ENCODE results near the gene NUP98.
"Not testable (repeated sequence)": the region's sequence is repeated elsewhere in the genome, so short reads cannot be mapped to it uniquely, and the experiment has no call there.

Gene NUP98

DNA sequence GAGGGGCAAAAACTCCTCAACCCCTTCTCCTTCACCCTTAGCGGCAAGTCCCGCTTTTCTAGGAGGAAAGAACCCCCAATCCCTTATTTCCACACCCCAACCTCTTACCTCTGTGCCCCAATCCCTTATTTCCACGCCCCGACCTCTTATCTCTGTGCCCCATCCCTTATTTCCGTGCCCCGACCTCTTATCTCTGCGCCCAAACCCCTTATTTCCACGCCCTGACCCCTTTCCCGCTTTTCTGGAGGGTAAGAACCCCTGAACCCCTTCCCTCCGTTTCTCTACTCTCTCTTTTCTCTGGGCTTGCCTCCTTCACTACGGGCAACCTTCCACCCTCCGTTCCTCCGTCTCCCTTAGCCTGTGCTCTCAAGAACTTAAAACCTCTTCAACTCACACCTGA, 148.5 kb downstream of the NUP98 start:
- POLR2A ChIA-PET; H3K27ac ChIP-seq (ENCODE audit: extremely low read depth, low read depth, low read length); CTCF ChIA-PET; H3K4me1 ChIP-seq (ENCODE audit: control insufficient read depth, insufficient read depth, low read length); H3K9me3 ChIP-seq (ENCODE audit: control insufficient read depth, insufficient read depth, low read depth, low read length); H3K36me3 ChIP-seq (ENCODE audit: control insufficient read depth in 2 of 2, insufficient read depth in 1 of 2, low read length in 2 of 2); H3K4me3 ChIP-seq (ENCODE audit: low read depth, low read length): not testable (repeated sequence)

DNA sequence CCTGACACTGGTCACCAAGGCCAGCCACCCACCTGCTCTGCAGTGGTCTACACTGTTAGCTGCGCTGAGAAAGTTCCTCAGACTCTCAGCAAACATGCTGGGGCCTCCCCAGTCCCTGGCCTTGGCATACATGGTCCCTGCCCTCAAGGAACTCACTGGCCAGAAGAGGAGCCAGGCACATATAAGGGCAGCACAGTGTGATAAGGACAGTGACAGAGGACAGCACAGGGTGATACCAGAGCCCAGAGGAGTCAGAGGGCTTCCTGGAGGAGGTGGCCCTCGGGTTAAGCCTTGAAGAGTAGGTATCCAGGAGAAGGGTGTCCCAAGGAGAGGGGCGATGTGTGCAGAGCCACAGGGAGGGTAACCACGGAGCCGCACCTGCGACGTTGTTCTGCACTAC, 151.8 kb downstream of the NUP98 start:
- CTCF ChIA-PET, result interaction anchor here (0.7 kb wide), 1 partner anchor 1361 kb away, joined by 3 read pairs; no protein-coding TSS in a partner anchor
- no peaks in the 10 kb centered on the region for H3K9me3 ChIP-seq (ENCODE audit: control insufficient read depth, insufficient read depth, low read depth, low read length)

DNA sequence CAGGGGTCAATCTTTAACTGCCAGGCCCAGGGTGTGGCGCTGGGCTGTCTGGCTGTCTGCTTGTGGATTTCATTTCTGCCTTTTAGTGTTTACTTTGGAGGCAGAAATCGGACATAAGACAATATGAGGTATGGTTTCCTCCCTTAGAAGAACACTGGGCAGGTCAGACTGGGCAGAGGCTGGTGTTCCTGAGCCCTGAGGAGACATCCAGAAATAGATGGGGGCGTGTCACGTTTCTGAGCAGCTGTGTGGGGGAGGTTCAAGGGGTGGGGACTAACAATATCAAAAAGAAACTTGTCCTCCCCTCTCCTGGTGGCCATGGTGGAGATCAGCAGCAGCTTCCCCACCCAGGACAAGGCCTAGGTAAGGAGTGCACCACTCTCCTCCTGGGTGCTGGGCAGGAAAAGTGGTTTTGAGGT, 152.5 kb downstream of the NUP98 start, which contains the start of gene ART1:
Gene ART1 (plus strand): TSS at position 312 of the 419 bp plus-strand sequence. CDS start 14,086 bp downstream, outside the sequence.
- POLR2A ChIA-PET, result no interaction called here
- H3K4me3 ChIP-seq (ENCODE audit: low read depth, low read length), result no peak within 1 kb of the TSS
- CTCF ChIA-PET, result interaction anchor here (0.7 kb wide), 1 partner anchor 1361 kb away, joined by 3 read pairs; no protein-coding TSS in a partner anchor
- no peaks in the 10 kb centered on the region for H3K9me3 ChIP-seq (ENCODE audit: control insufficient read depth, insufficient read depth, low read depth, low read length)
- no peak for TF ChIP-seq ZNF48 (tag by site-specific recombination; IDR thresholded peaks at IDR 0.05)
- 0 out of 2 replicates have a peak, but pooled peaks have one; percentile 42 for TF ChIP-seq KLF1 (tag by site-specific recombination; IDR thresholded peaks at IDR 0.05)
- TF ChIP-seq, protein P1, sequence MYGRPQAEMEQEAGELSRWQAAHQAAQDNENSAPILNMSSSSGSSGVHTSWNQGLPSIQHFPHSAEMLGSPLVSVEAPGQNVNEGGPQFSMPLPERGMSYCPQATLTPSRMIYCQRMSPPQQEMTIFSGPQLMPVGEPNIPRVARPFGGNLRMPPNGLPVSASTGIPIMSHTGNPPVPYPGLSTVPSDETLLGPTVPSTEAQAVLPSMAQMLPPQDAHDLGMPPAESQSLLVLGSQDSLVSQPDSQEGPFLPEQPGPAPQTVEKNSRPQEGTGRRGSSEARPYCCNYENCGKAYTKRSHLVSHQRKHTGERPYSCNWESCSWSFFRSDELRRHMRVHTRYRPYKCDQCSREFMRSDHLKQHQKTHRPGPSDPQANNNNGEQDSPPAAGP (tag by site-specific recombination; IDR thresholded peaks at IDR 0.05), result no peak
- 0 out of 2 replicates have a peak, but pooled peaks have one; percentile 30 for TF ChIP-seq KLF10 (tag by site-specific recombination; IDR thresholded peaks at IDR 0.05)
- TF ChIP-seq ZNF777 (tag by site-specific recombination; IDR thresholded peaks at IDR 0.05; ENCODE audit: borderline replicate concordance), result no peak
- peak; percentile 33 for TF ChIP-seq ZFHX2 (tag by site-specific recombination; conservative IDR thresholded peaks at IDR 0.05)
- H3K36me3 ChIP-seq (ENCODE audit: control insufficient read depth in 2 of 2, insufficient read depth in 1 of 2, low read length in 2 of 2), result no peaks in the 10 kb centered on the region
- H3K27ac ChIP-seq (ENCODE audit: extremely low read depth, low read depth, low read length), result no peak within 1 kb of the TSS
- H3K4me1 ChIP-seq (ENCODE audit: control insufficient read depth, insufficient read depth, low read length), result no peaks in the 10 kb centered on the region

More for the DNA sequence above, 151.8 kb downstream of the NUP98 start:
- Histone ChIP-seq H3K4me1 (ENCODE audit: control insufficient read depth, insufficient read depth, low read length) (no peaks in the 10 kb centered on the region), H3K27ac (ENCODE audit: extremely low read depth, low read depth, low read length) (no peak overlapping the region), H3K36me3 (ENCODE audit: control insufficient read depth in 2 of 2, insufficient read depth in 1 of 2, low read length in 2 of 2) (no peaks in the 10 kb centered on the region), H3K4me3 (ENCODE audit: low read depth, low read length) (no peak overlapping the region)
- POLR2A ChIA-PET, result no interaction called here
- TF ChIP-seq ZNF707 (tag by site-specific recombination; IDR thresholded peaks at IDR 0.05) (no peak), ZXDB (tag by site-specific recombination; IDR thresholded peaks at IDR 0.05) (no peak), KLF16 (tag by site-specific recombination; IDR thresholded peaks at IDR 0.05) (no peak), ZNF324 (tag by site-specific recombination; IDR thresholded peaks at IDR 0.05) (no peak), ZNF626 (tag by site-specific recombination; IDR thresholded peaks at IDR 0.05) (no peak), ZNF830 (tag by site-specific recombination; IDR thresholded peaks at IDR 0.05; ENCODE audit: low read depth) (no peak)
- TF ChIP-seq, protein P2, sequence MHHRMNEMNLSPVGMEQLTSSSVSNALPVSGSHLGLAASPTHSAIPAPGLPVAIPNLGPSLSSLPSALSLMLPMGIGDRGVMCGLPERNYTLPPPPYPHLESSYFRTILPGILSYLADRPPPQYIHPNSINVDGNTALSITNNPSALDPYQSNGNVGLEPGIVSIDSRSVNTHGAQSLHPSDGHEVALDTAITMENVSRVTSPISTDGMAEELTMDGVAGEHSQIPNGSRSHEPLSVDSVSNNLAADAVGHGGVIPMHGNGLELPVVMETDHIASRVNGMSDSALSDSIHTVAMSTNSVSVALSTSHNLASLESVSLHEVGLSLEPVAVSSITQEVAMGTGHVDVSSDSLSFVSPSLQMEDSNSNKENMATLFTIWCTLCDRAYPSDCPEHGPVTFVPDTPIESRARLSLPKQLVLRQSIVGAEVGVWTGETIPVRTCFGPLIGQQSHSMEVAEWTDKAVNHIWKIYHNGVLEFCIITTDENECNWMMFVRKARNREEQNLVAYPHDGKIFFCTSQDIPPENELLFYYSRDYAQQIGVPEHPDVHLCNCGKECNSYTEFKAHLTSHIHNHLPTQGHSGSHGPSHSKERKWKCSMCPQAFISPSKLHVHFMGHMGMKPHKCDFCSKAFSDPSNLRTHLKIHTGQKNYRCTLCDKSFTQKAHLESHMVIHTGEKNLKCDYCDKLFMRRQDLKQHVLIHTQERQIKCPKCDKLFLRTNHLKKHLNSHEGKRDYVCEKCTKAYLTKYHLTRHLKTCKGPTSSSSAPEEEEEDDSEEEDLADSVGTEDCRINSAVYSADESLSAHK (tag by site-specific recombination; IDR thresholded peaks at IDR 0.05), result no peak

DNA sequence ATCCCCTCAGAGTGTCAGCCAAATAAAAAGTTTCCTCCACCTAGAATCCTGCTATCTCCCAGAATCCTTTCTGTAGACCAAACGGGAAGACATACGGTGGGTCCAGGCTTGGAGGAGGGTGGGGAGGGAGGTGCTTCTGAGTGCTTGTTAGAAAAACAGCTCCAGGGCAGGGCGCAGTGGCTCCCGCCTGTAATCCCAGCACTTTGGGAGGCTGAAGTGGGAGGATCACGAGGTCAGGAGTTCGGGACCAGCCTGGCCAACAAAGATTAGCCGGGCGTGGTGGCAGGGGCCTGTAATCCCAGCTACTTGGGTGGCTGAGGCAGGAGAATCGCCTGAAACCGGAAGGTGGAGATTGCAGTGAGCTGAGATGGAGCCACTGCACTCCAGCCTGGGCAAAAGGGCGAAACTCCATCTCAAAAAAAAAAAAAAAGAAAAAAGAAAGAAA, 154.2 kb downstream of the NUP98 start:
- H3K9me3 ChIP-seq (ENCODE audit: control insufficient read depth, insufficient read depth, low read depth, low read length); H3K4me3 ChIP-seq (ENCODE audit: low read depth, low read length); POLR2A ChIA-PET; H3K27ac ChIP-seq (ENCODE audit: extremely low read depth, low read depth, low read length); H3K4me1 ChIP-seq (ENCODE audit: control insufficient read depth, insufficient read depth, low read length); H3K36me3 ChIP-seq (ENCODE audit: control insufficient read depth in 2 of 2, insufficient read depth in 1 of 2, low read length in 2 of 2): not testable (repeated sequence)
- CTCF ChIA-PET, result interaction anchor here (0.6 kb wide), 1 partner anchor 426 kb away, joined by 3 read pairs; no protein-coding TSS in a partner anchor
- TF ChIP-seq ZFHX2 (tag by site-specific recombination; conservative IDR thresholded peaks at IDR 0.05) (peak; percentile 60), GLIS1 (tag by site-specific recombination; IDR thresholded peaks at IDR 0.05) (peak; percentile 54), WT1 (tag by site-specific recombination; IDR thresholded peaks at IDR 0.05) (peak; percentile 65), SP2 (tag by site-specific recombination; IDR thresholded peaks at IDR 0.05) (peak; percentile 18), KLF1 (tag by site-specific recombination; IDR thresholded peaks at IDR 0.05) (peak; percentile 99), KLF7 (tag by site-specific recombination; IDR thresholded peaks at IDR 0.05; ENCODE audit: borderline replicate concordance) (peak; percentile 77; the same call in 1 of the 2 replicates)
- TF ChIP-seq, protein P1 (tag by site-specific recombination; IDR thresholded peaks at IDR 0.05), result peak; percentile 90
- TF ChIP-seq, protein P3, sequence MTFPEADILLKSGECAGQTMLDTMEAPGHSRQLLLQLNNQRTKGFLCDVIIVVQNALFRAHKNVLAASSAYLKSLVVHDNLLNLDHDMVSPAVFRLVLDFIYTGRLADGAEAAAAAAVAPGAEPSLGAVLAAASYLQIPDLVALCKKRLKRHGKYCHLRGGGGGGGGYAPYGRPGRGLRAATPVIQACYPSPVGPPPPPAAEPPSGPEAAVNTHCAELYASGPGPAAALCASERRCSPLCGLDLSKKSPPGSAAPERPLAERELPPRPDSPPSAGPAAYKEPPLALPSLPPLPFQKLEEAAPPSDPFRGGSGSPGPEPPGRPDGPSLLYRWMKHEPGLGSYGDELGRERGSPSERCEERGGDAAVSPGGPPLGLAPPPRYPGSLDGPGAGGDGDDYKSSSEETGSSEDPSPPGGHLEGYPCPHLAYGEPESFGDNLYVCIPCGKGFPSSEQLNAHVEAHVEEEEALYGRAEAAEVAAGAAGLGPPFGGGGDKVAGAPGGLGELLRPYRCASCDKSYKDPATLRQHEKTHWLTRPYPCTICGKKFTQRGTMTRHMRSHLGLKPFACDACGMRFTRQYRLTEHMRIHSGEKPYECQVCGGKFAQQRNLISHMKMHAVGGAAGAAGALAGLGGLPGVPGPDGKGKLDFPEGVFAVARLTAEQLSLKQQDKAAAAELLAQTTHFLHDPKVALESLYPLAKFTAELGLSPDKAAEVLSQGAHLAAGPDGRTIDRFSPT (tag by site-specific recombination; IDR thresholded peaks at IDR 0.05), result peak; percentile 26; the same call in 1 of the 2 replicates
- TF ChIP-seq, protein P4, sequence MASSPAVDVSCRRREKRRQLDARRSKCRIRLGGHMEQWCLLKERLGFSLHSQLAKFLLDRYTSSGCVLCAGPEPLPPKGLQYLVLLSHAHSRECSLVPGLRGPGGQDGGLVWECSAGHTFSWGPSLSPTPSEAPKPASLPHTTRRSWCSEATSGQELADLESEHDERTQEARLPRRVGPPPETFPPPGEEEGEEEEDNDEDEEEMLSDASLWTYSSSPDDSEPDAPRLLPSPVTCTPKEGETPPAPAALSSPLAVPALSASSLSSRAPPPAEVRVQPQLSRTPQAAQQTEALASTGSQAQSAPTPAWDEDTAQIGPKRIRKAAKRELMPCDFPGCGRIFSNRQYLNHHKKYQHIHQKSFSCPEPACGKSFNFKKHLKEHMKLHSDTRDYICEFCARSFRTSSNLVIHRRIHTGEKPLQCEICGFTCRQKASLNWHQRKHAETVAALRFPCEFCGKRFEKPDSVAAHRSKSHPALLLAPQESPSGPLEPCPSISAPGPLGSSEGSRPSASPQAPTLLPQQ (tag by site-specific recombination; IDR thresholded peaks at IDR 0.05), result peak; percentile 25; the same call in 1 of the 2 replicates

Measured in HEK293 (cell line).